GM12801 (cell line): ENCODE data around the gene CLCN4.

Experiments
- CTCF ChIP-seq: IDR thresholded peaks from one replicate; pipeline ENCODE4 v1.5.1; 2011; ENCODE audit warnings: control low read depth; ENCODE audit not compliant: insufficient read length; ENCODE audit errors: extremely low read depth

The CLCN4 gene

DNA sequence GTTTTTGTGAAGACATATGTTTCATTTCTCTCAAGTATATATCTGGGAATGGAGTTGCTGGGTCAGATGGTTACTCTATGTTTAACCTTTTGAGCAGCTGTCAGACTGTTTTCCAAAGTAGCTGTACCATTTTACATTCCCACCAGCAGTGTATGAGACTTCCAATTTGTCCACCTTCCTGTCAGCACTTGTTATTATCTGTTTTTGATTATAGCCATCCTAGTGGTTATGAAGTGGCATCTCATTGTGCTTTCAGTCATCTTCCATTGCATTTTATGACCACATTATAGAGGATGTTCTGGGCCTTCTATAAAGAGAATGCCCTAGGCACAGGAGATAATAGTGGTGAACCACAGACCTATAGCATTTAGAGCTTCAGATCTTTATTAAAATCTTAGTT is 39.2 kb downstream of the CLCN4 start:
- no peak for TF ChIP-seq CTCF

DNA sequence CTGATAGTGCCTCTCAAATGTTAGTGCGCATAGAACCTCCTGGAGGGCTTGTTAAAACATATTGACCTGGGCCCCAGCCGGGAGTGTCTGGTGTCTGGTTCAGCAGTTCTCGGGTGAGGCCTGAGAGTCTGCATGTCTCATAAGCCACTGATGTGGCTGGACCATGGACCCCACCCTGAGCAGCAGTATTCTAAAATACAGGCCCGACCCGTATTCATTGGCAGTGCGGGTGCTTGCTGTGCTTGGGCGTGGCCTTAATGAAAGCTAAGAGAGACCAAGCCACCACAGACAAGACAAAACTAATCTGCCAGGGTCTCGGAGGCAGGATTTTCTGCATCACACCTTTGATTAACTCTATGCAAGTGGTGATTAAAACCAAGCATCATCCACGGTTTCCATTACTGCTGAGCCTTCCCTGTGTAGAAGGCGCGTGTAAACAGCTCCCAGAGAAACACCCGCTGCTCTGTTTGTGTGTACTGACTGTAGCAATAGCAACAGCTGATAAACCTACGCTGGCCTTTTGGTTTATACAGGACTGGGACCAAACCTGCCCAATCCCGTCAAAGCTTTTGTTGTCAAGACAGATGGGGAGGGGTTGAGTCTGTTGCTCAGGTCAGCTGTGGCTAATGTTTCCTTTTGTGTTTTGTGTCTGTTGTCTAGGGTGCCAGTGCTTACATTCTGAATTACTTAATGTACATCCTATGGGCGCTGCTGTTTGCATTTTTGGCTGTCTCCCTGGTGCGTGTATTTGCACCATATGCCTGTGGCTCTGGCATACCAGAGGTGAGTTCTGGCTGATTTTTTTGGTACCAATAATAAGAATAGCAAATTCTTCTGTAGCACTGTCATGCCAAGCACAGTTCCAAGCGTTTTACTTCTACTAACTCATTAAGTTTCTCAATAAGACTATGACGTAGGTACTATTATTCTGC is 40.8 kb downstream of the CLCN4 start:
- no peak for TF ChIP-seq CTCF

- TF ChIP-seq CTCF: no peak
These were observed 41.5 kb downstream of the CLCN4 start for GRCh38 chrX:10198254-10198653.

DNA sequence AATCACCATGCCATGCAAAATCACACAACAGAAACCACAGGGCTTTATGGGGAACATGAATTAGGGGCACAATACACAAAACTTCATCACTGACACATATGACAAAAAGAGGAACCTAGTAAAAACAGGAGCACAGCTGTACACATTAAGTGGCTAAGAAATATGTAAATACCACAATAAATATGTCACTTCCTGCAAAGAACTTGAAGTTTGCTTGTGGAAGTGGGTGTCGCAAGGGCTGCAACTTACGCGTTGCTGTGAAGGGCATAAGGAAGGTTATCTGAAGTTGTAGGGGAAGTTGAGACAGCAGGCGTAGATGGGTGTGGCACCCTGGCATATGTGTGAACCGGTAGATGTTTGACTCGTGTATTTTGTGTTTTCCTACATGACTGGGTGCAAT is 42.4 kb downstream of the CLCN4 start:
- no peak for TF ChIP-seq CTCF

DNA sequence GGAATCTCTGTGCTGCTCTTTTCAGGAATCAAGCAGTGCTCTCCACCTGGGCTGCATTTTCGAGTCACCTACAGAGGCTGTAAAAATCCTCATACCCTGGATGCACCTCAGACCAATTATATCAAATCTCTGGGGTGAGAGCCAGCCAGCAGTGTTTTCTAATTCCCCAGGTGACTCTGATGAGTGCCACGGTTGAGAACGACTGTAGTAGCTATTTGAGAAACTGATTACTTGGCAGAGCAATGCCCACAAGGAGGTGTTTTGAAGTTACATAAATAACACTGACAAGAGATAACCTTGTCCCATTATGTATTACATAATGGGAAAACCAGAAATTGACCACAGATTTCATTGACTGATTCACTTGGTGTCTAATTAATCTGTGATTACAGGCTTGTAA is 46.8 kb downstream of the CLCN4 start:
- no peak for TF ChIP-seq CTCF

DNA sequence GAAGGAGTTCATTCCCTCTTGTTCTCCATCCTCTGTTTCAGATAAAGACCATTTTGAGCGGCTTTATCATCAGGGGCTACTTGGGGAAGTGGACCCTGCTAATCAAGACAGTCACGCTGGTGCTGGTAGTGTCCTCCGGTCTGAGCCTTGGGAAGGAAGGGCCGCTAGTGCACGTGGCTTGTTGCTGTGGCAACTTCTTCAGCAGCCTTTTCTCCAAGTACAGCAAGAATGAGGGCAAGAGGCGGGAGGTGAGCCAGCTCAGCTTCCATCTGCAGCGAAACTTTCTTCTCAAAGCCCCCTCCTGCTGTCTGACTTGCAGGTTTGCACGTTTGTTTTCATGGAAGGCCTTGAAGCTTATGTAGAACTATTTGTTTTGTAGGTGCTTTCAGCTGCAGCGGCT is 49.5 kb downstream of the CLCN4 start:
- no peak for TF ChIP-seq CTCF

GRCh38 chrX:10208281-10208856 is 51.6 kb downstream of the CLCN4 start:
- TF ChIP-seq CTCF: no peak
